ENCODE measurements around the gene THRA. TPM values are rescaled to one million over a fixed set of nuclear protein-coding genes. Genes with fewer than 3 reads are reported as not detected.

Gene THRA
- total RNA-seq, 1 donor from 2014 or later: 55.6 TPM

GRCh38 chr17:40073454-40074174 lies 10.8 kb downstream of the THRA start:
- Histone ChIP-seq H3K4me3 (no peak overlapping the region), H3K27me3 (no peaks in the 10 kb centered on the region), H3K4me1 (peaks cover 79% of the 10 kb centered on the region), H3K9me3 (no peaks in the 10 kb centered on the region), H3K27ac (peak overlapping the region; percentile 89), H3K36me3 (peaks cover 29% of the 10 kb centered on the region)
- ATAC-seq: no peak
- no peak for DNase-seq
- TF ChIP-seq CTCF (IDR thresholded peaks at IDR 0.05): no peak
- intact Hi-C loops (cut with DNase I): no loop called here

- Histone ChIP-seq H3K4me1 (peaks cover 75% of the 10 kb centered on the region), H3K36me3 (peaks cover 34% of the 10 kb centered on the region), H3K4me3 (no peak overlapping the region), H3K27me3 (no peaks in the 10 kb centered on the region), H3K9me3 (no peaks in the 10 kb centered on the region), H3K27ac (peak overlapping the region; percentile 89)
- ATAC-seq (no peak), DNase-seq (no peak)
- no peak for TF ChIP-seq CTCF (IDR thresholded peaks at IDR 0.05)
- intact Hi-C loops (cut with DNase I): no loop called here
Measured at GRCh38 chr17:40074175-40074512, 11.4 kb downstream of the THRA start.

- TF ChIP-seq CTCF (IDR thresholded peaks at IDR 0.05): no peak
- no peak for DNase-seq
- H3K4me1 ChIP-seq: peaks cover 68% of the 10 kb centered on the region
- H3K4me3 ChIP-seq: no peak overlapping the region
- H3K27me3 ChIP-seq: no peaks in the 10 kb centered on the region
- no peaks in the 10 kb centered on the region for H3K9me3 ChIP-seq
- H3K27ac ChIP-seq: peak overlapping the region; percentile 89
- intact Hi-C loops (cut with DNase I): no loop called here
- ATAC-seq: no peak
- H3K36me3 ChIP-seq: peaks cover 41% of the 10 kb centered on the region
Measured at GRCh38 chr17:40074871-40075200, 12.1 kb downstream of the THRA start.

GRCh38 chr17:40075201-40075941 lies 12.6 kb downstream of the THRA start:
- peaks cover 44% of the 10 kb centered on the region for H3K36me3 ChIP-seq
- DNase-seq (peak; percentile 91), ATAC-seq (peak; percentile 79)
- peak overlapping the region; percentile 14 for H3K4me3 ChIP-seq
- intact Hi-C loops (cut with DNase I): no loop called here
- TF ChIP-seq CTCF (IDR thresholded peaks at IDR 0.05): peak; percentile 82
- peaks cover 63% of the 10 kb centered on the region for H3K4me1 ChIP-seq
- H3K27me3 ChIP-seq: no peaks in the 10 kb centered on the region
- peak overlapping the region; percentile 89 for H3K27ac ChIP-seq
- no peaks in the 10 kb centered on the region for H3K9me3 ChIP-seq

GRCh38 chr17:40075942-40076498 lies 13.3 kb downstream of the THRA start:
- no peak for DNase-seq
- Histone ChIP-seq H3K9me3 (no peaks in the 10 kb centered on the region), H3K27ac (peak overlapping the region; percentile 89), H3K4me1 (peaks cover 56% of the 10 kb centered on the region), H3K27me3 (no peaks in the 10 kb centered on the region), H3K4me3 (peak overlapping the region; percentile 8), H3K36me3 (peaks cover 44% of the 10 kb centered on the region)
- no peak for TF ChIP-seq CTCF (IDR thresholded peaks at IDR 0.05)
- intact Hi-C loops (cut with DNase I): no loop called here
- no peak for ATAC-seq
